Measurements from ENCODE around the gene ACO1.

Gene ACO1

DNA sequence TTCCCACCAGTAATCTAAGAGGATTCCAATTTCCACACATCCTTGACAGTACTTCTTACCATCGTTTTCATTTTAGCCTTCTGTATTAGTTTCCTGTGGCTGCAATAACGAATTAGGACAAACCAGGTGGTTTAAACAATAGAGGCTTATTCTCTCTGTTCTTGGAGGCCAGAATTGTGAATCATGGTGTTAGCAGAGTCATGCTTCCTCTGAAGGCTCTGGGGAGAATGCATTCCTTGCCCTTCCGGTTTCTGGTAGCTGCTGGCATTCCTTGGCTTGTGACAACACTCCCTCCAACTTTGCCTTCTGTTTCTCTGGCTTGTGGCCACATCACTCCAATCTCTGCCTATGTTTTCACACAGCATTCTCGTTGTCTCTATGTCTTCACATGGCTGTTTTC lies 118.0 kb downstream of the ACO1 start:
- no peak for DNase-seq

DNA sequence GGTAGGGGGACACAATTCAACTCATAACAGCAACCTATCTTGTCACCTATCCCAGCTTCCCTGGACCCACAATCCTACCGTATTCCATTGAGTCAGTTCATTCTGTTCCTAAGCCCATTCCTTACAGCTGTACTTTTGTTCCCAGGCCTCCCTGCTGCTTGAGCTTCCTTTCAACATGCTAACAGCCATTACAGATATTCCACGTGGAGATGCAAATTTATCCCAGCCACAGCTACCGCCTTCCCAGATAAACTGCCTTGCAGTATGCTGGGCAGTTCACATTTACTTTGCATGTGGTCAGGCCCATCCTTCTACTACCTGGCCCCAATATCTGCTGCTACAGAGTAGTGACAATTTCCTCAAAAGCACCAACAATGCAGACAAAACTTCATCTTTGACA lies 118.6 kb downstream of the ACO1 start:
- DNase-seq: no peak
